ENCODE data around the gene WDFY1. TPM values are rescaled to one million over a fixed set of nuclear protein-coding genes. Genes with fewer than 3 reads are reported as not detected.
"Not testable (repeated sequence)": the region's sequence is repeated elsewhere in the genome, so short reads cannot be mapped to it uniquely, and the experiment has no call there.

Gene WDFY1
- total RNA-seq, 1 experiment from 2014 or later = 44.7 TPM

DNA sequence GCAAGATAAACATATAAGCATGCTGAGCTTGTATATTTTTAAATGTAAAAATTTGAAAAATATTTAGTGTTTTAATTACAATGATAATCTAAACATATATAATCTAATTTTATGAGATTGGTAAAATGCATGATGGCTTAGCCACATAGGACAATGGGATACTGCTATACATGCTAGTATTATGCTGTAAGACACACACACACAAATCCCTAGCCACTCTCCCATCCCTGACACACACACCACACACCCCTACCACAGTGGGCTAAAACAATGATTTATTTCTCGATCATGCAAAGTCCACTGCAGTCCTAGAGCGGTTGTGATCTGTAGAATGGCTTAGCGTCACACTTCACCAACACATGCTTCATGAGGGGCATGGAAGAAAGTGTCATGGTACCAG is 71.5 kb downstream of the WDFY1 start (continued):
- TF ChIP-seq CBX3 (IDR thresholded peaks at IDR 0.05; ENCODE audit: low read depth) = no peak

DNA sequence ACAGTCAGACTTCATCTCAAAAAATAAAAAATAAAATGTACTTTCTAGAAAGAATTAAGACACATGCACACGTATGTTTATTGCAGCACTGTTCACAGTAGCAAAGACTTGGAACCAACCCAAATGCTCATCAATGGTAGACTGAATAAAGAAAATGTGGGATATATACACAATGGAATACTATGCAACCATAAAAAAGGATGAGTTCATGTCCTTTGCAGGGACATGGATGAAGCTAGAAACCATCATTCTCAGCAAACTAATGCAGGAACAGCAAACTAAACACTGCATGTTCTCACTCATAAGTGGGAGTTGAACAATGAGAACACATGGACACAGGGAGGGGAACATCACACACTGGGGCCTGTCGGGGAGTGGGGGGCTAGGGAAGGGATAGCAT is 72.4 kb downstream of the WDFY1 start:
- H3K9me2 ChIP-seq (ENCODE audit: insufficient read depth); H3K27me3 ChIP-seq (ENCODE audit: insufficient read depth, low read length); intact Hi-C loops (cut with micrococcal nuclease); H2AFZ ChIP-seq (ENCODE audit: low read depth, low read length, poor library complexity, severe bottlenecking); POLR2A ChIA-PET; RAD21 ChIA-PET (ENCODE audit: low non-redundant PET in 1 of 2, low total read pairs in 2 of 2, uncharacterized antibody in 2 of 2, unreplicated experiment in 2 of 2); H3K4me2 ChIP-seq (ENCODE audit: low read length); H3K4me3 ChIP-seq (replicated peaks in 1 of 2; ENCODE audit: low read depth in 1 of 2, low read length in 2 of 2); H3K4me1 ChIP-seq (ENCODE audit: control insufficient read depth in 1 of 2, insufficient read depth in 2 of 2, low read length in 2 of 2); H3K9me3 ChIP-seq (ENCODE audit: control insufficient read depth in 1 of 2, insufficient read depth in 1 of 2, low read depth in 1 of 2, low read length in 2 of 2); H3K9ac ChIP-seq (ENCODE audit: low read length); ATAC-seq; DNase-seq (ENCODE audit: low read depth, low spot score); H3K79me2 ChIP-seq (ENCODE audit: insufficient read depth, low read length); H3K27ac ChIP-seq (ENCODE audit: low read depth, low read length); H4K20me1 ChIP-seq (ENCODE audit: insufficient read depth); CTCF ChIA-PET; BruUV-seq (replicated peaks): not testable (repeated sequence)
- H3K36me3 ChIP-seq (ENCODE audit: control insufficient read depth in 1 of 2, insufficient read depth in 2 of 2, low read length in 2 of 2) = peaks cover 7 to 10% of the 10 kb centered on the region in 2 experiments; a peak in 2 of 4 replicates

DNA sequence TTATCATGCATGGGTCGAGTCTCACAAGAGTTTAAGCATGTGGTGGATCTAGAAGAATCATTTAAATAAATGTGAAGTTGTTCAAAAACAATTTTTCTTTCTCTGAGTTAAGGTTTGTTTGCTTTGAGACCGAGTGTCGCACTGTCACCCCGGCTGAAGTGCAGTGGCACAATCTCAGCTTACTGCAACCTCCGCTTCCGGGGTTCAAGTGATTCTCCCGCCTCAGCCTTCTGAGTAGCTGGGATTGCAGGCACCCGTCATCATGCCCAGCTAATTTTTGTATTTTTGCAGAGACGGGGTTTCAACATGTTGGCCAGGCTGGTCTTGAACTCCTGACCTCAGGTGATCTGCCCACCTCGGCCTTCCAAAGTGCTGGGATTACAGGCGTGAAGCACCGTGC is 73.5 kb downstream of the WDFY1 start:
- CTCF ChIA-PET = not testable (repeated sequence)

More for the DNA sequence above, 73.5 kb downstream of the WDFY1 start:
- H3K79me2 ChIP-seq (ENCODE audit: insufficient read depth, low read length); H3K4me1 ChIP-seq (ENCODE audit: control insufficient read depth in 1 of 2, insufficient read depth in 2 of 2, low read length in 2 of 2); H3K9ac ChIP-seq (ENCODE audit: low read length); DNase-seq (ENCODE audit: low read depth, low spot score); BruUV-seq (replicated peaks); H3K9me3 ChIP-seq (ENCODE audit: control insufficient read depth in 1 of 2, insufficient read depth in 1 of 2, low read depth in 1 of 2, low read length in 2 of 2); H4K20me1 ChIP-seq (ENCODE audit: insufficient read depth); intact Hi-C loops (cut with micrococcal nuclease); H3K4me2 ChIP-seq (ENCODE audit: low read length); ATAC-seq; RAD21 ChIA-PET (ENCODE audit: low non-redundant PET in 1 of 2, low total read pairs in 2 of 2, uncharacterized antibody in 2 of 2, unreplicated experiment in 2 of 2); H3K4me3 ChIP-seq (replicated peaks in 1 of 2; ENCODE audit: low read depth in 1 of 2, low read length in 2 of 2); H3K27ac ChIP-seq (ENCODE audit: low read depth, low read length); H2AFZ ChIP-seq (ENCODE audit: low read depth, low read length, poor library complexity, severe bottlenecking); H3K27me3 ChIP-seq (ENCODE audit: insufficient read depth, low read length); H3K9me2 ChIP-seq (ENCODE audit: insufficient read depth); H3K36me3 ChIP-seq (ENCODE audit: control insufficient read depth in 1 of 2, insufficient read depth in 2 of 2, low read length in 2 of 2): not testable (repeated sequence)
- POLR2A ChIA-PET = interaction anchor here (0.5 kb wide), 1 partner anchor 31 kb away, joined by 3 read pairs; no protein-coding TSS in a partner anchor

Measured in HCT116 (cell line).